H1 (cell line): ENCODE measurements around the gene CD81. TPM values are rescaled to one million over a fixed set of nuclear protein-coding genes. Genes with fewer than 3 reads are reported as not detected.

ENCODE experiments used
- CHD7 ChIP-seq: fragments of 300-600 bp; sonication (generic); IDR thresholded peaks from 2 replicates; pipeline ENCODE4 v1.7.1; 2012; ENCODE audit warnings: low read length, moderate library complexity, mild to moderate bottlenecking, inconsistent platforms; ENCODE audit not compliant: insufficient replicate concordance
- TAF1 ChIP-seq: IDR thresholded peaks from 2 replicates; pipeline ENCODE4 v1.6.1; 2011; ENCODE audit warnings: mild to moderate bottlenecking, low read depth, low read length
- polyA plus RNA-seq, 7 experiments: library from polyadenylated mRNA; depleted of rRNA in 3 of 7; stranded (reverse) in 5 of 7; unstranded in 2 of 7; fragments of >200 nt in 5 of 7; fragments of 200-250 nt in 2 of 7; gene quantifications; 1 replicate in 5 of 7; 2 replicates in 1 of 7; 4 replicates in 1 of 7; pipeline versions ENCODE4 v1.2.1 to v1.2.3, GENCODE V29; 2011 to 2013; ENCODE audit warnings: missing spikeins in 2 of 7, mixed read lengths in 2 of 7
- total RNA-seq: library from RNA; stranded (reverse); fragmentation: NEBNext Ultra II Directional; extraction: Animal tissue kit (Norgen Biotek cat#: 25700); gene quantifications from 2 replicates; pipeline ENCODE4 v1.2.1, GENCODE V29; 2021

The CD81 gene
- total and polyA plus RNA-seq, 2 of the 8 experiments (the other 6 are each of a cell fraction or from before 2014, with no cell fraction given), result 238 to 309 TPM

- no peak for TF ChIP-seq CHD7
- no peak for TF ChIP-seq TAF1
These were observed 19.9 kb downstream of the CD81 start (continued) for GRCh38 chr11:2397005-2397404.
